ENCODE measurements around the gene TAF4.
"Not testable (repeated sequence)": the region's sequence is repeated elsewhere in the genome, so short reads cannot be mapped to it uniquely, and the experiment has no call there.

TAF4 gene

GRCh38 chr20:62007127-62007647 lies 58.5 kb downstream of the TAF4 start:
- no peak overlapping the region for H3K4me3 ChIP-seq (ENCODE audit: low read depth, low read length)

GRCh38 chr20:62006482-62006881 lies 59.2 kb downstream of the TAF4 start:
- H3K4me3 ChIP-seq (ENCODE audit: low read depth, low read length) = no peak overlapping the region

DNA sequence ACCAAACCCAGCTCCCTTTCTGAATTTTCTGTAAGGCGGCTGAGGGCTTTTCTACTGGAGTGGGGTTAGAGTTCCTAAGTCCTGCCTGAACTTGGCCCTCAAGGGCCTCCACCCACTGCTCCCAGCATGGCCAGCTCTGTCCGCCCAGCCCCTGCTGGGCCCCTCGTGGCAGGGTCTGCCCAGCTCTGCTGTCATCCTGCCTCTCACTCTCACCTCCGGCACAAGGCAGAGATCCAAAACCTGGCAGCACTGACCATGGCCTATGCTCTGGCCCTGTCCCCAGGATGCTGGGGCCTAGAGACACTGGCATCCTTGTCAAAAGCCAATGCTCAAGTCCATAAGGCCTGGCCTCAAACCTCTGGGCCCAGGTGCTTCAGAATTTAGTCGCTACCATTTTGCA lies 61.1 kb downstream of the TAF4 start:
- no peak overlapping the region for H3K4me3 ChIP-seq (ENCODE audit: low read depth, low read length)

DNA sequence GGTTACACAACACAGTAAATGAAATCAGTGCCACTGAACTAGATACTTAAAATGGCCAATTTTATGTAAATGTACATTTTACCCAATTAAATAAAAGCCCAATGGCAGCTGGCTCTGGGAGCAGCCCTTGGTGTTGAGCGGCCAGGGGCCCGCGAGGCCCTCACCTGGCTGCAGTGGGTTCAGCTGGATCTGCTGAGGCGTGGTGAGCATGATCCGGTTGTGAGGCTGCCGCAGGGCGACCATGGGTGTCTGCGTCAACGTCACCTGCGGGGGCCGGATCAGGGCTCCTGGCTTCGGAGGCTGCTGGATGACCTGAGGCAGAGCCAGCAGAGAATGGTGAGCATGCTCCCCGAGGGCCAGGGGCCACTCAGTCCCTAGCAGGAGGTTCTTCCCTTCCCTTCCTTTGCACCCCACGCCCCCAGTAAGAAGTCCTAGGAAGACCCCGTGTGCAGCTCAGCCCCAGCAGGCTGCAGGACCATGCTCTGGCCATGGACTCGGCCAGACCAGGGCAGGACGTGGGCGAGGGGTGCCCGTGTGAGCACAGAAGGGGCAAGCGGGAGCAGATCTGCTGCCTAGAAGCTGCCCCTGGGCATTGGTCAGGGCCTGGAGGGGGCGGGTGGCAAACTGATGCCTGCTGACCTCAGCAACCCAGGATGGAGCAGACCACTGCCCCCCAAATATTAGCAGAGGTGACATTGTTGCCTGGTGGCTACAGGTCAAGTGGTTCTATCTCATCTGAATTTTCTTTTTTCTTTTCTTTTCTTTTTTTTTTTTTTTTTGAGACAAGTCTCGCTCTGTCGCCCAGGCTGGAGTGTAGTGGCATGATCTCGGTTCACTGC lies 61.9 kb downstream of the TAF4 start:
- H3K4me3 ChIP-seq (ENCODE audit: low read depth, low read length) = no peak overlapping the region

DNA sequence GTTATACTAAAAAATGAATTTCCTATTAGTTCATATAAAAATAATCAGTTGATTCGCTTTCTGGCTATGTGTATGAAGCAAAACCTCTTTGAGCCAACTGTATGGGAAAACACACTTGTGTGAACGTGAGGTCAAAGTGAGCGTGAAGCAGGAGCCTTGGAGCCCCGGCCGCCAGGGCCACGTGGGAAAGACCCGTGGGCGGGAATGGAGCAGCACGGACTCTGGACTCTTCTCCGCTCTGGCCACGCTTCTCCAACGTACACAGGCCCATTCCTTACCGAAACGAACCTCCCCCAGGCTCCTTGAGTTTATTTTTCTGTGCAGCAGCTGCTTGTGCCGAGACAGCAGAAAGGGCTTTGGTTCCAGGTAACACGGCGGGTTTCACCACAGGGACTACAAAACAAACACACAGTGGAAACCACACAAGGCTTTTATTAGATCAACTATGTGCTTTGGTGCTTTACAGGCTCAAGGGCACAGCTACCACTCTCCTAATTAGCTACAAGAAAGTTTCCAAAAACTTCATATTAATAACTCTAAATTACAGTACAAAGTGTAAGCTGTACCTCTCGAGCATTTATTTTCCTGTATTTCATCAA lies 62.7 kb downstream of the TAF4 start:
- no peak overlapping the region for H3K4me3 ChIP-seq (ENCODE audit: low read depth, low read length)

GRCh38 chr20:62001178-62001715 lies 64.4 kb downstream of the TAF4 start:
- H3K4me3 ChIP-seq (ENCODE audit: low read depth, low read length) = no peak overlapping the region

- H3K4me3 ChIP-seq (ENCODE audit: low read depth, low read length) = no peak overlapping the region
Measured at GRCh38 chr20:61998343-61999121, 67.1 kb downstream of the TAF4 start.

DNA sequence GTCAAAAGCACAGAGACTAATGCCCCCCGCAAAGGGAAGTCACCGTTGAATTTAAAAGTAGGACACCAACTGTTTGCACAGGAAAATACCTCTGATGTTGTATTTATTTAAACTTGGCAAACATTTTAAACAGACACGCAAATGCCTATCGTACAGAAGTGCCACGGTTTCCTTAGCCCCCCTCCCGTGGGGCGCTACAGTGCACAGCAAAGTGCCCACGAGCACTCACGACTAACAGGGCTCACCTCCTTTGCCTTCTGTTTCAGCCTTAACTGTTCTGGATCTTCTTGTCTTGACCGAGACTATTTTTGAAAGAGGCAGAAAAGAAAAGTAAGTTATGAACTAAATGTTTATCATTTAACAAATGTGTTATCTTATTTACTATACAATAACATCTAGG lies 67.8 kb downstream of the TAF4 start:
- H3K4me3 ChIP-seq (ENCODE audit: low read depth, low read length) = no peak overlapping the region

DNA sequence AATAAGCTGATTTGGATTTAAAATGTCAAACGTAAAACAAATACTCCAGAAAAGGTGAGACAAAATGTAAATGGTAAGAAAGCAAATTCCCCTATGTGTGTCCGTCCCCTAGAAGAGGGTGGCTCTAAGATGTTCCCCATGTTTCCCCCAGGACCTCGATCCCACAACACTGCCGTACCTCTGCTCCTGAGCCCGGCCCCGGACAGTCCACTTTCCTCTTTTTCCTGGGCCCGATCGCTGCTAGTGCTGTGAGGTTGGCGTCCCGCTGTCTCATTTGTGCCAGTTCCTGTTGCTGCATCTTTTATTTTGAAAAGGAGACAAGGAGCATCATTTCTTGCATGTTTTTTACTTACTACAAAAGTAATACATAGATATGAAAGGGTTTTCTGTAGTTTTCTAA lies 68.3 kb downstream of the TAF4 start:
- no peak overlapping the region for H3K4me3 ChIP-seq (ENCODE audit: low read depth, low read length)

DNA sequence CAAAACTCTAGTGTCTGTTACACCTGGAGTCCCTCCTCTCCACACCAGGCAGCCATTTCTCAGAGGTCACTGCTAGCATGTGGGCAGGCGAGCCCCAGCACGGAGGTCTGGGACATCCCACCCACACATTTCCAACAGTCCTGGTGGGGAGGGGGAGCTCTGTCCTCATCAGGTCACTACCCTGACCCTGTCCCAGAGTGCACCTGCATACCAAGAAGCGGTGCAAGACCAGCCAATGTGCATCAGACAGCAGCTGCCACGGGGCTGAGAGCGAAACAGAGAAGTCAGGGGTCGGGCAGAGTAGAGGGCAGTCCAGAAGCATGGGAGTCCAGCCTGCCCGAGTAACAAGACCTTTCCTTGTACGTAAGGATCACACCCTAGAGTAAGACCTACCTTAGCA lies 71.1 kb downstream of the TAF4 start:
- H3K4me3 ChIP-seq (ENCODE audit: low read depth, low read length) = no peak overlapping the region

DNA sequence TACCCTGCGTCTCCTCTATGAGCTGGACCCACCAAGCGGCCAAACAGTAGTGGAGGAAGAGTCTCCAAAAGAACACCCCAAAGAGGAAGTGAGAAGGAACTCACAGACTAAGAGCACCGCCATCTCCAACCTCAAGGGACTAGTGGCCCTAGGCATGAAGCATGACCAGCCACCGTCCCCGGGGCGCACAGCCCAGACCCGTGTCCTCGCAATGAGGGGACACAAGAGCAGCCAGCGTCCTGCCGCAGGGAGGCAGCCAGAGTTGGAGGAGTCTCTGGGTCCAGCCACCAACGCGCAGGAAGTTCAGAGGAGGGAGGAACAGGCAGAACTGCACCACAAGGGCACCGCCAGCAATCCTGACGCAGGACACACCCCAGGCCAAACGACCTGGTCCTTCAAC lies 72.6 kb downstream of the TAF4 start:
- no peak overlapping the region for H3K4me3 ChIP-seq (ENCODE audit: low read depth, low read length)

DNA sequence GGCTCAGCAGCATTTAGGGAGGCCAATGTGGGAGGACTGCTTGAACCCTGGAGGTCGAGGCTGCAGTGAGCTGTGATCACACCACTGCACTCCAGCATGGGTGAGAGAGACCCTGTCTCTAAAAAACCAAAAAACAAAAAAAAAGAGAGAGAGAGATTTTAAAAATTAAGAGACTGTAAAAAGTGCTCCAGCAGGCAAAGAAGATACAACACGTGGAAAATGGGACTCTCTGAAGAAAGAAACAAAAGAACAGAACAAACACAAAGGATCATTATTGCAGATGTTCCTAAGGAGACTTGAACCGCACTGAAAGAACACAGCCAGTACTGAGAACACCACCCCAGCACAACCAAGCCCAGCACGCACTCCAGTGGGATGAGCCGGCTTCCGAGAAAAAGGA lies 74.2 kb downstream of the TAF4 start:
- no peak overlapping the region for H3K4me3 ChIP-seq (ENCODE audit: low read depth, low read length)

- no peak overlapping the region for H3K4me3 ChIP-seq (ENCODE audit: low read depth, low read length)
Measured at GRCh38 chr20:61990484-61990883, 75.2 kb downstream of the TAF4 start.

- no peak overlapping the region for H3K4me3 ChIP-seq (ENCODE audit: low read depth, low read length)
Measured at GRCh38 chr20:61989741-61990140, 75.9 kb downstream of the TAF4 start.

GRCh38 chr20:61988665-61989064 lies 77.0 kb downstream of the TAF4 start:
- H3K4me3 ChIP-seq (ENCODE audit: low read depth, low read length) = no peak overlapping the region

DNA sequence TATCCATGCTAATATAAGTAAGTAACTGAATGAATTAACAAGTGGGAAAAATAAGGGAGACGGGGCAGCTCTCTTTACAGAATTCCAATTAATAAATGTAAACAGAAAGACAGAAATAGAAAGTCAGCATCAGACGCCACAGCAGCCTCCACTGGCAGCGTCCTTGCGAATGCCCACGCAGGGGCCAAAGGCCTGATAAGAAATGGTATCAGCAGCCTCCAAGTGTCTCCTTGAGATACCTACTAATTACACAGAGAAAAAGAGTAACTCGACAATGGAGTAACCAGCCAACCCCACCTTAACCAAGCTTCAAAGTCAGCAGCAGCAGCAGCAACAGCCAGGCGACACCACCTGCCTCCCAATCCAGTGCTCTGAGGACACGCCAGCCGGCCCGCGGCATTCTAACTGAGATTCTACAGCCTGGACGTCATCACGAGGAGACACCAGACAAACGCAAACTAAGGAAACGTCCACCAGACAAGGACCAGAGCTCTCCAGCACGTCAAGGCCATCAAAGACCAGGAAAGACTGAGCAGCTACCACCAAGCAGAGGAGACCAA lies 78.8 kb downstream of the TAF4 start:
- H3K4me3 ChIP-seq (ENCODE audit: low read depth, low read length) = no peak overlapping the region

GRCh38 chr20:61985096-61985495 lies 80.6 kb downstream of the TAF4 start:
- H3K4me3 ChIP-seq (ENCODE audit: low read depth, low read length) = no peak overlapping the region

- not testable (repeated sequence) for H3K4me3 ChIP-seq (ENCODE audit: low read depth, low read length)
Measured at GRCh38 chr20:61984431-61984830, 81.2 kb downstream of the TAF4 start.

DNA sequence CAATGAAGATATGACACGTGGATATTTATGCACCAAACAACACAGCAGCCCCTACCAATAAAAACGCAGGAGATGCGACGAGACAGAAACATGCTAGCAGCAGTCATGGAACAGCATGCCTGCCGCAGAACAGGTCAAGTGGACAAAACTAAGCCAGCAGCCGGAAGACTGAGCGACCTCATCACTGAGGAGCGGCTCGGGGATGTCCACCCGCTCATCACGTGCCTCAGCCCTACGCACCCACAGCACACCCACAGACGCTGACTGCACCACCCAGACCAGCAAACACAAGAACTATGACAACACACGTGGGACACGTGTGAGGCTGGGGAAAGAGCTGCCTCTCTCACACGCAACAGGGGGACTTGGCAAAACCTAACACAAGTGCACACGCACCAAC lies 81.7 kb downstream of the TAF4 start:
- H3K4me3 ChIP-seq (ENCODE audit: low read depth, low read length) = no peak overlapping the region

GRCh38 chr20:61982951-61983315 lies 82.7 kb downstream of the TAF4 start:
- H3K4me3 ChIP-seq (ENCODE audit: low read depth, low read length) = no peak overlapping the region
